OCI-LY1 (cell line): ENCODE measurements around the gene AKAP13.

Experiments
- H2AFZ ChIP-seq: fragments of 200-600 bp; sonication (generic), shearing (Covaris generic); 2 replicates; pipeline ENCODE4 v1.6.0; 2014; ENCODE audit warnings: antibody characterized with exemption, mild to moderate bottlenecking, low read length
- H3F3A ChIP-seq: fragments of 200-600 bp; sonication (generic), shearing (Covaris generic); 2 replicates; pipeline ENCODE4 v1.6.0; 2014; ENCODE audit warnings: mild to moderate bottlenecking, antibody characterized with exemption, low read length, moderate library complexity; ENCODE audit not compliant: insufficient read depth
- H3K27ac ChIP-seq: fragments of 200-600 bp; sonication (generic); 2 replicates; pipeline ENCODE4 v1.5.1; 2014; ENCODE audit warnings: low read length, mixed run types, mild to moderate bottlenecking, low read depth; ENCODE audit not compliant: poor library complexity, severe bottlenecking
- H3K27me3 ChIP-seq: fragments of 200-600 bp; sonication (generic); 2 replicates; pipeline ENCODE4 v1.6.0; 2014; ENCODE audit warnings: antibody characterized with exemption, mild to moderate bottlenecking, low read length, moderate library complexity; ENCODE audit not compliant: insufficient read depth
- H3K36me3 ChIP-seq: fragments of 200-600 bp; sonication (generic); 2 replicates; pipeline ENCODE4 v1.6.1; 2014; ENCODE audit warnings: mild to moderate bottlenecking, antibody characterized with exemption, low read length, moderate library complexity, mixed read lengths; ENCODE audit not compliant: insufficient read depth
- H3K4me1 ChIP-seq: fragments of 200-600 bp; sonication (generic); 2 replicates; pipeline ENCODE4 v1.5.1; 2014; ENCODE audit warnings: mild to moderate bottlenecking, low read length, moderate library complexity; ENCODE audit not compliant: insufficient read depth, severe bottlenecking
- H3K4me2 ChIP-seq: fragments of 200-600 bp; sonication (generic), shearing (Covaris generic); 2 replicates; pipeline ENCODE4 v1.6.1; 2014; ENCODE audit warnings: low read length
- H3K4me3 ChIP-seq: fragments of 200-600 bp; sonication (generic); 2 replicates; pipeline ENCODE4 v1.5.1; 2014; ENCODE audit warnings: low read length, low read depth, mild to moderate bottlenecking, mixed read lengths; ENCODE audit not compliant: poor library complexity, severe bottlenecking
- H3K79me2 ChIP-seq: fragments of 200-600 bp; shearing (Covaris generic); 2 replicates; pipeline ENCODE4 v1.6.1; 2016; ENCODE audit warnings: mixed run types, low read length, mixed read lengths; ENCODE audit not compliant: insufficient read depth
- H3K9ac ChIP-seq: fragments of 200-600 bp; sonication (generic), shearing (Covaris generic); 2 replicates; pipeline ENCODE4 v1.6.1; 2014; ENCODE audit warnings: mild to moderate bottlenecking, low read length, mixed read lengths
- H3K9me2 ChIP-seq: fragments of 200-600 bp; sonication (generic), shearing (Covaris generic); 2 replicates; pipeline ENCODE4 v1.6.1; 2014; ENCODE audit warnings: low read depth, mild to moderate bottlenecking, low read length, mixed read lengths
- H3K9me3 ChIP-seq: fragments of 200-600 bp; shearing (Covaris generic); 2 replicates; pipeline ENCODE4 v1.6.1; 2014; ENCODE audit warnings: low read length, mixed read lengths
- H4K20me1 ChIP-seq: fragments of 200-600 bp; sonication (generic), shearing (Covaris generic); 2 replicates; pipeline ENCODE4 v1.6.0; 2016; ENCODE audit warnings: mild to moderate bottlenecking, low read length; ENCODE audit not compliant: insufficient read depth
- EZH2 ChIP-seq: fragments of 200-600 bp; sonication (generic), shearing (Covaris generic); IDR thresholded peaks from 2 replicates; pipeline ENCODE4 v1.8.0; 2017; ENCODE audit warnings: borderline replicate concordance, mixed run types, mild to moderate bottlenecking, antibody characterized with exemption, low read length, moderate library complexity, mixed read lengths
- TF ChIP-seq, protein P1 (sequence below): fragments of 200-600 bp; sonication (generic), shearing (Covaris generic); IDR thresholded peaks from 2 replicates; pipeline ENCODE4 v1.5.1; 2017; ENCODE audit warnings: mild to moderate bottlenecking, antibody characterized with exemption, low read length, moderate library complexity, mixed read lengths

AKAP13 gene, protein sequence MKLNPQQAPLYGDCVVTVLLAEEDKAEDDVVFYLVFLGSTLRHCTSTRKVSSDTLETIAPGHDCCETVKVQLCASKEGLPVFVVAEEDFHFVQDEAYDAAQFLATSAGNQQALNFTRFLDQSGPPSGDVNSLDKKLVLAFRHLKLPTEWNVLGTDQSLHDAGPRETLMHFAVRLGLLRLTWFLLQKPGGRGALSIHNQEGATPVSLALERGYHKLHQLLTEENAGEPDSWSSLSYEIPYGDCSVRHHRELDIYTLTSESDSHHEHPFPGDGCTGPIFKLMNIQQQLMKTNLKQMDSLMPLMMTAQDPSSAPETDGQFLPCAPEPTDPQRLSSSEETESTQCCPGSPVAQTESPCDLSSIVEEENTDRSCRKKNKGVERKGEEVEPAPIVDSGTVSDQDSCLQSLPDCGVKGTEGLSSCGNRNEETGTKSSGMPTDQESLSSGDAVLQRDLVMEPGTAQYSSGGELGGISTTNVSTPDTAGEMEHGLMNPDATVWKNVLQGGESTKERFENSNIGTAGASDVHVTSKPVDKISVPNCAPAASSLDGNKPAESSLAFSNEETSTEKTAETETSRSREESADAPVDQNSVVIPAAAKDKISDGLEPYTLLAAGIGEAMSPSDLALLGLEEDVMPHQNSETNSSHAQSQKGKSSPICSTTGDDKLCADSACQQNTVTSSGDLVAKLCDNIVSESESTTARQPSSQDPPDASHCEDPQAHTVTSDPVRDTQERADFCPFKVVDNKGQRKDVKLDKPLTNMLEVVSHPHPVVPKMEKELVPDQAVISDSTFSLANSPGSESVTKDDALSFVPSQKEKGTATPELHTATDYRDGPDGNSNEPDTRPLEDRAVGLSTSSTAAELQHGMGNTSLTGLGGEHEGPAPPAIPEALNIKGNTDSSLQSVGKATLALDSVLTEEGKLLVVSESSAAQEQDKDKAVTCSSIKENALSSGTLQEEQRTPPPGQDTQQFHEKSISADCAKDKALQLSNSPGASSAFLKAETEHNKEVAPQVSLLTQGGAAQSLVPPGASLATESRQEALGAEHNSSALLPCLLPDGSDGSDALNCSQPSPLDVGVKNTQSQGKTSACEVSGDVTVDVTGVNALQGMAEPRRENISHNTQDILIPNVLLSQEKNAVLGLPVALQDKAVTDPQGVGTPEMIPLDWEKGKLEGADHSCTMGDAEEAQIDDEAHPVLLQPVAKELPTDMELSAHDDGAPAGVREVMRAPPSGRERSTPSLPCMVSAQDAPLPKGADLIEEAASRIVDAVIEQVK (N-terminal part only)

GRCh38 chr15:85380217-85380811 lies at the start of gene AKAP13:
Gene AKAP13, plus strand, starts transcription at chr15:85380603. Its CDS starts 105,118 bp downstream, at chr15:85485721.
- H4K20me1 ChIP-seq, result no peaks in the 10 kb centered on the region
- H3K79me2 ChIP-seq, result peaks cover 28% of the 10 kb centered on the region
- H3K4me2 ChIP-seq, result peak within 1 kb of the TSS; percentile 80
- H2AFZ ChIP-seq, result peak within 1 kb of the TSS; percentile 58
- peaks cover 44% of the 10 kb centered on the region for H3K4me1 ChIP-seq
- peak within 1 kb of the TSS; percentile 69 for H3K4me3 ChIP-seq
- H3K27ac ChIP-seq, result peak within 1 kb of the TSS; percentile 70
- TF ChIP-seq EZH2, result no peak
- TF ChIP-seq, protein P1, sequence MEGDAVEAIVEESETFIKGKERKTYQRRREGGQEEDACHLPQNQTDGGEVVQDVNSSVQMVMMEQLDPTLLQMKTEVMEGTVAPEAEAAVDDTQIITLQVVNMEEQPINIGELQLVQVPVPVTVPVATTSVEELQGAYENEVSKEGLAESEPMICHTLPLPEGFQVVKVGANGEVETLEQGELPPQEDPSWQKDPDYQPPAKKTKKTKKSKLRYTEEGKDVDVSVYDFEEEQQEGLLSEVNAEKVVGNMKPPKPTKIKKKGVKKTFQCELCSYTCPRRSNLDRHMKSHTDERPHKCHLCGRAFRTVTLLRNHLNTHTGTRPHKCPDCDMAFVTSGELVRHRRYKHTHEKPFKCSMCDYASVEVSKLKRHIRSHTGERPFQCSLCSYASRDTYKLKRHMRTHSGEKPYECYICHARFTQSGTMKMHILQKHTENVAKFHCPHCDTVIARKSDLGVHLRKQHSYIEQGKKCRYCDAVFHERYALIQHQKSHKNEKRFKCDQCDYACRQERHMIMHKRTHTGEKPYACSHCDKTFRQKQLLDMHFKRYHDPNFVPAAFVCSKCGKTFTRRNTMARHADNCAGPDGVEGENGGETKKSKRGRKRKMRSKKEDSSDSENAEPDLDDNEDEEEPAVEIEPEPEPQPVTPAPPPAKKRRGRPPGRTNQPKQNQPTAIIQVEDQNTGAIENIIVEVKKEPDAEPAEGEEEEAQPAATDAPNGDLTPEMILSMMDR, result no peak
- H3K27me3 ChIP-seq, result no peaks in the 10 kb centered on the region
- H3F3A ChIP-seq, result no peaks in the 10 kb centered on the region
- no peaks in the 10 kb centered on the region for H3K9me2 ChIP-seq
- H3K9me3 ChIP-seq, result no peaks in the 10 kb centered on the region
- H3K9ac ChIP-seq, result peak within 1 kb of the TSS; percentile 73
- H3K36me3 ChIP-seq, result no peaks in the 10 kb centered on the region

- Histone ChIP-seq H3K27me3 (no peaks in the 10 kb centered on the region), H3K9ac (peak overlapping the region; percentile 65), H3K36me3 (no peaks in the 10 kb centered on the region), H3K79me2 (no peaks in the 10 kb centered on the region), H3K27ac (peak overlapping the region; percentile 98), H3K4me1 (peaks cover 62% of the 10 kb centered on the region), H3F3A (0 out of 2 replicates have a peak, but pooled peaks cover 3% of the 10 kb centered on the region), H4K20me1 (no peaks in the 10 kb centered on the region), H3K4me2 (peak overlapping the region; percentile 89), H2AFZ (peak overlapping the region; percentile 9; the same call in 1 of the 2 replicates), H3K9me3 (no peaks in the 10 kb centered on the region), H3K9me2 (no peaks in the 10 kb centered on the region), H3K4me3 (peak overlapping the region; percentile 59)
- TF ChIP-seq EZH2, result no peak
- TF ChIP-seq, protein P1, result peak; percentile 93
Observed at GRCh38 chr15:85330901-85331588, 49.4 kb upstream of the AKAP13 start.
